PC-3 (cell line): ENCODE results near the gene DKK3. TPM values are rescaled to one million over a fixed set of nuclear protein-coding genes. Genes with fewer than 3 reads are reported as not detected.

Experiments used
- ATAC-seq: fragments of 200-7000 bp; cut with Tn5 transposase; 2 replicates; pipeline ENCODE4 v1.9.1; 2020; ENCODE audit warnings: mild to moderate bottlenecking, moderate library complexity
- BruUV-seq: library from RNA; stranded (reverse); fragments of 400-500 nt; replicated peaks from 2 replicates; lab custom pipeline; 2021; lab: Mats Ljungman, UMichigan
- CTCF ChIA-PET: fragments of 300-600 bp; sonication (Branson Sonifier 250); formaldehyde crosslinking; loops from one replicate; lab custom pipeline; 2022; ENCODE audit warnings: antibody characterized with exemption; lab: Charles Lee
- POLR2A ChIA-PET: fragments of 300-600 bp; sonication (Branson Sonifier 250); formaldehyde crosslinking; loops from one replicate; lab custom pipeline; 2022; ENCODE audit warnings: antibody characterized with exemption; ENCODE audit not compliant: unreplicated experiment; lab: Charles Lee
- DNase-seq: peaks from one replicate; pipeline ENCODE4 v3.0.0-alpha.2; 2015
- H2AFZ ChIP-seq: fragments of 300-600 bp; sonication (generic); 2 replicates; pipeline ENCODE4 v1.6.0; 2016; ENCODE audit warnings: antibody characterized with exemption, low read length
- H3F3A ChIP-seq: fragments of 300-600 bp; sonication (generic); one replicate; pipeline ENCODE4 v1.6.0; 2017; ENCODE audit warnings: antibody characterized with exemption, low read length, control low read depth, mild to moderate bottlenecking; ENCODE audit not compliant: unreplicated experiment
- H3K27ac ChIP-seq: fragments of 300-600 bp; sonication (generic); 2 replicates; pipeline ENCODE4 v1.5.1; 2016; ENCODE audit warnings: mild to moderate bottlenecking, low read length
- H3K27me3 ChIP-seq: fragments of 300-600 bp; sonication (generic); 2 replicates; pipeline ENCODE4 v1.6.1; 2016; ENCODE audit warnings: low read length, mixed read lengths
- H3K36me3 ChIP-seq: fragments of 300-600 bp; sonication (generic); 2 replicates; pipeline ENCODE4 v1.6.1; 2016; ENCODE audit warnings: low read depth, mixed run types, low read length, mixed read lengths
- H3K4me1 ChIP-seq: fragments of 300-600 bp; sonication (generic); 2 replicates; pipeline ENCODE4 v1.5.1; 2016; ENCODE audit warnings: low read length; ENCODE audit not compliant: insufficient read depth
- H3K4me2 ChIP-seq: fragments of 300-600 bp; sonication (generic); 2 replicates; pipeline ENCODE4 v1.6.0; 2016; ENCODE audit warnings: low read length
- H3K4me3 ChIP-seq: fragments of 300-600 bp; sonication (generic); 2 replicates; pipeline ENCODE4 v1.5.1; 2016; ENCODE audit warnings: mild to moderate bottlenecking, low read length, mixed read lengths
- H3K79me2 ChIP-seq: fragments of 300-600 bp; sonication (generic); 2 replicates; pipeline ENCODE4 v1.6.1; 2017; ENCODE audit warnings: low read length, mixed read lengths
- H3K9ac ChIP-seq: fragments of 300-600 bp; sonication (generic); 2 replicates; pipeline ENCODE4 v1.6.0; 2016; ENCODE audit warnings: mild to moderate bottlenecking, low read length
- H3K9me2 ChIP-seq: fragments of 300-600 bp; sonication (generic); replicated peaks from 2 replicates; pipeline ENCODE4 v1.6.1; 2016; ENCODE audit warnings: mixed run types, low read length, mixed read lengths
- H3K9me3 ChIP-seq: fragments of 300-600 bp; sonication (generic); 2 replicates; pipeline ENCODE4 v1.6.1; 2016; ENCODE audit warnings: low read length, mixed read lengths
- H4K20me1 ChIP-seq: fragments of 300-600 bp; sonication (generic); 2 replicates; pipeline ENCODE4 v1.6.1; 2016; ENCODE audit warnings: low read length, mixed read lengths
- CTCF ChIP-seq: fragments of 300-600 bp; sonication (generic); conservative IDR thresholded peaks from 2 replicates; pipeline ENCODE4 v1.5.1; 2017; ENCODE audit warnings: antibody characterized with exemption, low read depth, mild to moderate bottlenecking, low read length
- EZH2 ChIP-seq: fragments of 300-600 bp; sonication (generic); IDR thresholded peaks from one replicate; pipeline ENCODE4 v1.6.1; 2017; ENCODE audit warnings: antibody characterized with exemption, mild to moderate bottlenecking, low read length; ENCODE audit not compliant: unreplicated experiment
- EZH2phosphoT487 ChIP-seq: fragments of 300-600 bp; sonication (generic); IDR thresholded peaks from 2 replicates; pipeline ENCODE4 v1.6.1; 2018; ENCODE audit warnings: mild to moderate bottlenecking, antibody characterized with exemption, low read length, borderline replicate concordance
- intact Hi-C: fragments of 100-400 bp; cut with micrococcal nuclease; formaldehyde crosslinking; loops from 2 replicates; pipeline ENCODE4 v1.9.0; 2023
- total RNA-seq: library from RNA; depleted of rRNA; stranded (reverse); fragments of >200 nt; gene quantifications from 2 replicates; pipeline ENCODE4 v1.2.3, GENCODE V29; 2014

The DKK3 gene
- total RNA-seq, 1 experiment from 2014 or later, result 0.07 TPM

DNA sequence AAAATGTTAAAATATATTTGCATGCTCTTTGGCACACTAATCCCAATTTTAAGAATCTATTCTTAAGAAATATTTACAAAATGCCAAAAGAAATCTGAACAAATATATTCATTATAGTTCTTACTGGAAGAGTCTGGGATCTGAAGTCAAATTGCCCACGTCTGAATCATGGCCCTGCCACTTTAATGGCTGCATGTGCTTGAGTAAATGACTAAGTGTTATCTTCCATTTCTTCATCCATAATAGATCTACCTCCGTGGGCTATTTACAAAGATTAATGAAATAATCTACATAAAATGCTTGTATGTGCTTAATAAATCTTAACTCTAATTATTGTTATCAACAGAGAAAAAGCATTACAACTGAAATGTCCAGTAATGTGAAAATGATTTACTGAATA is 24.5 kb upstream of the DKK3 start:
- ATAC-seq (no peak), DNase-seq (no peak)
- Histone ChIP-seq H3K36me3 (no peaks in the 10 kb centered on the region), H3K9me3 (no peaks in the 10 kb centered on the region), H3K9ac (no peak overlapping the region), H2AFZ (no peak overlapping the region), H4K20me1 (no peaks in the 10 kb centered on the region), H3K27ac (no peak overlapping the region), H3K79me2 (no peaks in the 10 kb centered on the region), H3K4me2 (no peak overlapping the region), H3F3A (peaks cover 4% of the 10 kb centered on the region), H3K4me1 (peaks cover 25% of the 10 kb centered on the region), H3K9me2 (no peaks in the 10 kb centered on the region), H3K27me3 (no peaks in the 10 kb centered on the region), H3K4me3 (no peak overlapping the region)
- no peak for TF ChIP-seq EZH2phosphoT487
- no peak for TF ChIP-seq EZH2
- no peak for TF ChIP-seq CTCF
- POLR2A ChIA-PET, result no interaction called here
- CTCF ChIA-PET, result no interaction called here
- intact Hi-C loops, result no loop called here
- no TSS peak for BruUV-seq

DNA sequence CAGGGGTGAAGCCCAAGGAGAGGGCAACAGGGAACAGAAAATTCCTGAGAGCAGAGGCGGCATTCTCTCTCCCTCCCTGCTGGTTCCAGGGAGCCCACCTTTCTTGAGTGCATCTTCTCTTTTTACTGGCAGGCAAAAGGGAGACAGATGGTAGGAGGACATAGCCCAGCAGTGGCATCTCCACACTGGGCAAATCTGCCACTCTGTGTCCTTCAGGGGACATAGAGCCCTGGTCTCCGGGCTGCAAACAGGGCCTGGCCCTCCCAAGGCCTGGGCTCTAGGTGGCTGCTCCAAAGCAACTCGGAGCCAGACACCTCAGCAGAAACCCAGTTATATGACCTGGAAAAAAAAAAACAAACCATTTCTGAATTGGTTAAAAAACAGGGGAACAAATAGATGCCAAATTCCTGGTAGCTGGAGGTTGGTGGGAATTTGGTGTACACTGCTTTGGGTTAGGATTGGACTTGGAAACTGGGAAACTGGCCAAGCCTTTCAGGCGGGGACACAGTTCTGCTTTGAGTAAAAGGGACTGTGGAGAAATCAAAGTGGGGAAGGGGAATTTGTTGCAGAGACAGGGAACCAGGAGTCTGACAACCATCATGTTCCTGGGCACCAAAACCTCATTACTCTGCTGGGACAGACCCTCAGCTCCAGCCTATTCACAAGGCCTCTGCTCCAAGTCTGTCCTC is 23.6 kb upstream of the DKK3 start:
- intact Hi-C loops, result no loop called here
- CTCF ChIA-PET, result no interaction called here
- no peak overlapping the region for H3K9ac ChIP-seq
- H3K27ac ChIP-seq, result no peak overlapping the region
- no peaks in the 10 kb centered on the region for H3K36me3 ChIP-seq
- no peak overlapping the region for H2AFZ ChIP-seq
- TF ChIP-seq EZH2phosphoT487 (no peak), EZH2 (no peak)
- H3K4me1 ChIP-seq, result peaks cover 25% of the 10 kb centered on the region
- POLR2A ChIA-PET, result interaction anchor here (0.6 kb wide), 1 partner anchor 10 kb away, joined by 6 read pairs; no protein-coding TSS in a partner anchor
- H4K20me1 ChIP-seq, result no peaks in the 10 kb centered on the region
- no TSS peak for BruUV-seq
- H3K79me2 ChIP-seq, result no peaks in the 10 kb centered on the region
- H3K27me3 ChIP-seq, result no peaks in the 10 kb centered on the region
- no peak for DNase-seq
- H3K4me3 ChIP-seq, result no peak overlapping the region
- no peak for ATAC-seq
- no peaks in the 10 kb centered on the region for H3K9me2 ChIP-seq
- peaks cover 4% of the 10 kb centered on the region for H3F3A ChIP-seq
- H3K4me2 ChIP-seq, result no peak overlapping the region
- H3K9me3 ChIP-seq, result no peaks in the 10 kb centered on the region

DNA sequence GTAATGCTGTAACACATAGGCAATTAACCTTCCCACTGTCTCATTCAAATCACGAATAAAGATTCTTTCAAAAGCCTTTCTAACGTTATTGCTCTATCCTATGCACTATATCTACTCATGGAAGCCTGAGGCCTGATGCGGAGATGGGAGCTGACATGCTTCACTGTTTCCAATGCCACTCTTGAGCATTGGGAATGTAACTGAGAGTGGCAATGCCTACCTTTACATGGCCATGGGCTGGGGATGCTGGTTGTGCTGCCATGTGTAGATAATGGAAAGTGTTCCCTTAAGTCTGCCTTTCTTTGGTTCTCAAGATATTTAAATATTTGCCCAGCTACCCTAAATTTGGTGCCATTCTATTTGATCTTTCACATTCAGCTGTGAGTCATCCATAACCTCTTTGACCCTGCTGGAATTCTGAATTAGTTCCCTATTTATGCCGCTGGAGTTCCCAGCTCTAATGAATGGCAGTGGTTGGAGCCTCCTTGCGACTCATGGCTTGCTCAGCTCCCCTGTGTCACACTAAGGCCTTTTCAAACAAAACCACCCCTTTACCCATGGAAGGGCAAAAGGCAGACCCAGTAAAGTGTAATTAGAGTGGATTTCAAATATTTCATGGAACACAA is 21.4 kb upstream of the DKK3 start:
- DNase-seq (peak; percentile 89), ATAC-seq (peak; percentile 94)
- CTCF ChIA-PET, result interaction anchor here (0.7 kb wide), 1 partner anchor 31 kb away, joined by 3 read pairs; no protein-coding TSS in a partner anchor

More for the DNA sequence above, 21.4 kb upstream of the DKK3 start:
- Histone ChIP-seq H3K9me3 (0 out of 2 replicates have a peak, but pooled peaks cover under 1% of the 10 kb centered on the region), H3K36me3 (no peaks in the 10 kb centered on the region), H3K4me2 (peak overlapping the region; percentile 58), H2AFZ (no peak overlapping the region), H4K20me1 (no peaks in the 10 kb centered on the region), H3K4me3 (no peak overlapping the region), H3F3A (peaks cover 4% of the 10 kb centered on the region), H3K27ac (peak overlapping the region; percentile 86), H3K9me2 (no peaks in the 10 kb centered on the region), H3K9ac (peak overlapping the region; percentile 39; the same call in 1 of the 2 replicates), H3K79me2 (no peaks in the 10 kb centered on the region), H3K27me3 (no peaks in the 10 kb centered on the region), H3K4me1 (peaks cover 32% of the 10 kb centered on the region)
- intact Hi-C loops, result no loop called here
- TF ChIP-seq CTCF, result no peak
- TF ChIP-seq EZH2, result no peak
- TF ChIP-seq EZH2phosphoT487, result no peak
- POLR2A ChIA-PET, result no interaction called here
- no TSS peak for BruUV-seq
